ENCODE results near the gene SNRPA1.

The SNRPA1 gene

DNA sequence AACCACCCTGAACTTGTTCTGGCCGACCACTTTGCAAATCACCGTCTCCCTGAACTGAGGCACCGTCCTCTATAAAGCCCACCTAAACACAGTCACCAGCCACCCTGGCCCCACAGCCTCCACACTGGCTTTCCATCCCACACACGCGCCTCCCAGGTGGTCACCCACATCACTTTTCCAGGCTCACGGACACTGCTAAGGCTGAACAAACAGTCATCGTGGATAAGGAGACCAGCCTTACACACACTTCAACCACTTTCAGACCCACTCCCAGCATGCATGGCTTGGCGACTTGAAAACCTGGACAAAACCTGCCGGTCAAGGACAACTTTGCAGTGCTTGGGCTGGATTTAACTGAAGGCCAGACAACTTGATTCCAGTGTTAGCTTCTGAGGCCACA lies 51.6 kb downstream of the SNRPA1 start:
- H3K4me3 ChIP-seq (ENCODE audit: low read depth, low read length), result no peak overlapping the region

DNA sequence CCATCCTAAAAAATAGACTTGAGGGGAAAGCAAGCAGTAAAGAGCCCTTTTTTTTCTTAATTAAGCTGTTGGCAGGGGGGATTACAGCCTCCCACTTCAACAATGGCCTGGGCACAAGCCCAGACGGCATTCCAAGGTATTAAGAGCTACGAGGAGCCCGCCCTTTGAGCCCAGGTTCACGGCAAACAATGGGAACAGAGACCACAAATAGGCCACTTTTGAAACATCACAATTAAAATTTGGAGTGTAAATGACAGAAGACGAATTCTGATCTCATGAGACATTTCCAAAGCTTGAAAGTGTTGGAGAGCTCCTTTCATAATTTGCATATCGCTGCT lies 52.1 kb downstream of the SNRPA1 start:
- in situ Hi-C loops (cut with HindIII; ENCODE audit: low sequenced_read_pairs), result loop anchor here (5.0 kb wide), 1 partner anchor 51 kb away; no protein-coding TSS in a partner anchor
- DNase-seq (ENCODE audit: low read depth, low spot score), result no peak
- H3K4me3 ChIP-seq (ENCODE audit: low read depth, low read length), result no peak overlapping the region
- TF ChIP-seq, protein P1, sequence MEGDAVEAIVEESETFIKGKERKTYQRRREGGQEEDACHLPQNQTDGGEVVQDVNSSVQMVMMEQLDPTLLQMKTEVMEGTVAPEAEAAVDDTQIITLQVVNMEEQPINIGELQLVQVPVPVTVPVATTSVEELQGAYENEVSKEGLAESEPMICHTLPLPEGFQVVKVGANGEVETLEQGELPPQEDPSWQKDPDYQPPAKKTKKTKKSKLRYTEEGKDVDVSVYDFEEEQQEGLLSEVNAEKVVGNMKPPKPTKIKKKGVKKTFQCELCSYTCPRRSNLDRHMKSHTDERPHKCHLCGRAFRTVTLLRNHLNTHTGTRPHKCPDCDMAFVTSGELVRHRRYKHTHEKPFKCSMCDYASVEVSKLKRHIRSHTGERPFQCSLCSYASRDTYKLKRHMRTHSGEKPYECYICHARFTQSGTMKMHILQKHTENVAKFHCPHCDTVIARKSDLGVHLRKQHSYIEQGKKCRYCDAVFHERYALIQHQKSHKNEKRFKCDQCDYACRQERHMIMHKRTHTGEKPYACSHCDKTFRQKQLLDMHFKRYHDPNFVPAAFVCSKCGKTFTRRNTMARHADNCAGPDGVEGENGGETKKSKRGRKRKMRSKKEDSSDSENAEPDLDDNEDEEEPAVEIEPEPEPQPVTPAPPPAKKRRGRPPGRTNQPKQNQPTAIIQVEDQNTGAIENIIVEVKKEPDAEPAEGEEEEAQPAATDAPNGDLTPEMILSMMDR (IDR thresholded peaks at IDR 0.05; ENCODE audit: low read depth, low read length), result no peak

More for the DNA sequence above, 51.6 kb downstream of the SNRPA1 start:
- no peak for DNase-seq (ENCODE audit: low read depth, low spot score)
- TF ChIP-seq, protein P1 (IDR thresholded peaks at IDR 0.05; ENCODE audit: low read depth, low read length), result no peak
- in situ Hi-C loops (cut with HindIII; ENCODE audit: low sequenced_read_pairs), result loop anchor here (5.0 kb wide), 1 partner anchor 51 kb away; no protein-coding TSS in a partner anchor

DNA sequence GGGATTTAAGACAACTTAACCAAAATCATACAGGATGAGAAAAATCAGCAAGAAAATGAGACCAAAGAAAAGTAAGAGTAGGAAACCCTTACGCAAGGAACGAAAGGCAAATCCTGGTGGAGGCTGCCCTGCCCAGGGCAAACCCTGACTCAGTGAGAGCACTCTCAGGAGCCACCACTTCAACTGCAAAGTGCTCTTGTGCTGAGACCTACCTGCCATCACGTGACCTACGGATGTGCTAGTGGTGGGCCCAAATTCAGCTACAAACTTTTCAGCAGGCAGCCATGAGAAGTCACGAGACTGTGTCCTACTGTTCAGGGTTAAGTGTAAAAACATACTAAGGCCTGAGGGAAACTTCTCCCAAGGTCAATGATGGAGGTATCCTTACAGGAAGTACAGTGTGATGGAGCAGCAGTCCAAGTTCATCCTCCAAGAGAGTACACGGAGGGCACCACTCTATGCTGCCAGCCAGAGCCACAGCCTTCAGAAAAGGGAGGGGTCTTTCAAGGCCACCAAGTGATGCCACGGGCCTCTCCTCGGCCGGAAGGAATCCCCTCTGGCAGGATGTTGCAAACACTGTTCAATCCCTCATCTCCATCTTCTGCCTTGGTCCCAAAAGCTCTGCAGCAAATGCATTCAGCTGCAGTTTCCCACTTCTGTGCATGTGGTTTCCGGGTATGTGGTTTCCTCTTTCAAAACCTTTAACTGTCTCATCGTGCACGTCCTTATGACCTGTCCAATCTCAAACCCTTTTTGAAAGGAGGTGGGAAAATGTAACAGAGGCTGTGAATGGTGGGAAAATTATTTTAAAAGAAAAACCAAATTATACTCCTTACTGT lies 52.7 kb downstream of the SNRPA1 start:
- in situ Hi-C loops (cut with HindIII; ENCODE audit: low sequenced_read_pairs), result loop anchor here (5.0 kb wide), 1 partner anchor 50 kb away; no protein-coding TSS in a partner anchor
- no peak overlapping the region for H3K4me3 ChIP-seq (ENCODE audit: low read depth, low read length)
- TF ChIP-seq, protein P1 (IDR thresholded peaks at IDR 0.05; ENCODE audit: low read depth, low read length), result no peak
- DNase-seq (ENCODE audit: low read depth, low spot score), result peak; percentile 69

DNA sequence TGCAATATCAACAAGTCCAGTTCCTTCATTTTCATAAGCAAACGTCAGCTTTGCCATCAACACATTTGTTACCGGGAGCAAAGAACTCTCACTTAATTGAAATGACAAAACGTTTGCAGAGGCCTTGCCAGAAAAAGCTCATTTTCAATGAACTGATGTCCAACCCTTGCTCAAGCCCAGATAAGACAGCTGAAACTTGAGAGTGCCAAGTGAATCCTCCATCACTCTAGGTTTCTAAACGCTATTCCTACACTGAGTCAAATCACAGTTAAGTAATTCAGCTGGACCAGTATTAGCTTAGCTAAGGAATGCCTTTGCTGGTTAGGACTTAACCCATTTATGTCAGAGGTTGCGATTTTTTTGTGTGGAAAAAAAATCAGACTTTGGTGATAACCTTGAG lies 54.7 kb downstream of the SNRPA1 start:
- no peak overlapping the region for H3K4me3 ChIP-seq (ENCODE audit: low read depth, low read length)
- TF ChIP-seq, protein P1 (IDR thresholded peaks at IDR 0.05; ENCODE audit: low read depth, low read length), result no peak
- in situ Hi-C loops (cut with HindIII; ENCODE audit: low sequenced_read_pairs), result loop anchor here (5.0 kb wide), 1 partner anchor 48 kb away; no protein-coding TSS in a partner anchor
- DNase-seq (ENCODE audit: low read depth, low spot score), result no peak

DNA sequence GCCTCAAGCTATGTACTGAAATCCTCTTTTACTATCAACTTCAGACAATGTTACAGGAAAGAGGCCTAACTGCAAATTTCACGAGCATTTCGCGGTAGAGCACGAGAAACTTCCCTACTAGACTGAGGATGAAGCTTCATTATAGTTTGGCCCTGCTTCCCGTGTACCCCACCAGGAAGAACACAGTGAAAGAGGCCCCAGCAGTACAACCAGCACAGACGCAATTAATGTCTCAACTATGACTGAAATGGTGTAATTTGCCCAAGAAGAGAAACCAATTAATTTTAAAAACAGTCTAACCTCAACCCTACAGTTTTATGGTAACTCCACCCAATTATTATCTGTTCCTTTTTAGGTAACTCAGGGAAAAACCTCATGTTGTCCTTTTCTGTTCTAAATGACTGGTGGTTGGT lies 55.3 kb downstream of the SNRPA1 start:
- DNase-seq (ENCODE audit: low read depth, low spot score), result no peak
- H3K4me3 ChIP-seq (ENCODE audit: low read depth, low read length), result no peak overlapping the region
- TF ChIP-seq, protein P1 (IDR thresholded peaks at IDR 0.05; ENCODE audit: low read depth, low read length), result no peak
- in situ Hi-C loops (cut with HindIII; ENCODE audit: low sequenced_read_pairs), result loop anchor here (5.0 kb wide), 1 partner anchor 47 kb away; no protein-coding TSS in a partner anchor

DNA sequence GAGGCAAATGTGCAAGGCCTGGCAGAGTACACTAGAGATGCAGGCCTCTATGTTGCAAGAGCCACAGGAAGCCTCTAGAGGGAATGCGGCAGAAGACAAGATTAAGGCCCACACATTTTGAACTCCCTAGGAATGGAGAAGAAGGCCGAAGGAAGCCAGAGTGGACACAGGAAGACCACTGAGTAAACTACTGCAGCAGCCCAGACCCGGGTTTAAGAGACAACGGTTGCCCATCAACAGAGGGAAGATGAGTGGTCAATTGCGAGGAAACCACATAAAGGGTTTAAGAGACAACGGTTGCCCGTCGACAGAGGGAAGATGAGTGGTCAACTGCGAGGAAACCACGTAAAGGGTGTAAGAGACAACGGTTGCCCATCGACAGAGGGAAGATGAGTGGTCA lies 57.8 kb downstream of the SNRPA1 start:
- TF ChIP-seq, protein P1 (IDR thresholded peaks at IDR 0.05; ENCODE audit: low read depth, low read length), result no peak
- no peak for DNase-seq (ENCODE audit: low read depth, low spot score)
- H3K4me3 ChIP-seq (ENCODE audit: low read depth, low read length), result no peak overlapping the region
- in situ Hi-C loops (cut with HindIII; ENCODE audit: low sequenced_read_pairs), result no loop called here

Data from astrocyte of the spinal cord (primary cell).